K562 (cell line): ENCODE results near the gene CD248. TPM values are rescaled to one million over a fixed set of nuclear protein-coding genes. Genes with fewer than 3 reads are reported as not detected.
A peak's percentile ranks its signal among the peaks of the same experiment; 100 is the strongest.

Experiments used
- CHCHD3 ChIP-seq: fragments of 250-450 bp; sonication (Bioruptor Pico); IDR thresholded peaks from 2 replicates; pipeline ENCODE4 v2.1.2; 2022; ENCODE audit warnings: mild to moderate bottlenecking
- EGR1 ChIP-seq: fragments of 450-650 bp; conservative IDR thresholded peaks from 2 replicates; pipeline ENCODE4 v1.6.1; 2017; ENCODE audit warnings: mild to moderate bottlenecking
- NR2C2 ChIP-seq, 2 experiments: fragments of 200-800 bp in 1 of 2; sonication (Bioruptor generic) in 1 of 2; sonication (generic) in 1 of 2; formaldehyde crosslinking in 1 of 2; IDR thresholded peaks; 2 replicates each; pipeline versions ENCODE4 v1.6.1 to v1.8.0; 2016 to 2022; ENCODE audit warnings: mild to moderate bottlenecking in 1 of 2, missing compliant biosample characterization in 1 of 2, missing genetic modification characterization in 1 of 2, missing genetic modification reagents in 1 of 2
- ZNF224 ChIP-seq: sonication (generic); formaldehyde crosslinking; IDR thresholded peaks from 2 replicates; pipeline ENCODE4 v1.8.0; 2022; ENCODE audit warnings: mild to moderate bottlenecking, missing genetic modification reagents
- ZNF24 ChIP-seq: fragments of 450-650 bp; IDR thresholded peaks from 2 replicates; pipeline ENCODE4 v1.6.1; 2016
- ZNF253 ChIP-seq: fragments of 250-450 bp; sonication (Bioruptor Pico); conservative IDR thresholded peaks from 2 replicates; pipeline ENCODE4 v1.6.1; 2021; ENCODE audit warnings: mild to moderate bottlenecking
- ZNF586 ChIP-seq: fragments of 450-650 bp; formaldehyde crosslinking; conservative IDR thresholded peaks from 2 replicates; pipeline ENCODE4 v1.4.0; 2020; ENCODE audit warnings: mild to moderate bottlenecking, moderate library complexity
- polyA plus RNA-seq, 8 experiments: library from polyadenylated mRNA; depleted of rRNA in 4 of 8; stranded (reverse) in 5 of 8; unstranded in 3 of 8; fragments of >200 nt; fragmentation: Nextera tagmentation in 2 of 8; fragmentation: Illumina TruSeq in 1 of 8; extraction: Ambion mirVana in 2 of 8; extraction: Trizol in 1 of 8; gene quantifications; 2 replicates each; pipeline versions ENCODE4 v1.2.1 to v1.2.3, GENCODE V29; 2011 to 2014; ENCODE audit warnings: inconsistent platforms in 1 of 8, missing spikeins in 1 of 8
- total RNA-seq, 7 experiments: library from RNA; depleted of rRNA in 6 of 7; stranded (reverse); fragments of >200 nt in 6 of 7; fragmentation: Illumina TruSeq in 2 of 7; extraction: Trizol in 2 of 7; gene quantifications; 2 replicates each; pipeline versions ENCODE4 v1.2.1 to v1.2.3, GENCODE V29; 2011 to 2021; ENCODE audit warnings: low replicate concordance in 1 of 7
- TF ChIP-seq, protein P1 (sequence below), 2 experiments: fragments of 450-650 bp in 1 of 2; sonication (generic) in 1 of 2; formaldehyde crosslinking in 1 of 2; IDR thresholded peaks; 2 replicates each; pipeline versions ENCODE4 v1.7.1 to v1.9.0; 2016 to 2022; ENCODE audit warnings: inconsistent platforms in 1 of 2, mild to moderate bottlenecking in 1 of 2, missing genetic modification reagents in 1 of 2
- TF ChIP-seq, protein P2 (sequence below): sonication (generic); formaldehyde crosslinking; IDR thresholded peaks from 2 replicates; pipeline ENCODE4 v1.8.1; 2022; ENCODE audit warnings: missing genetic modification reagents
- TF ChIP-seq, protein P3 (sequence below): fragments of 450-650 bp; formaldehyde crosslinking; conservative IDR thresholded peaks from 2 replicates; pipeline ENCODE4 v1.4.0; 2022; ENCODE audit warnings: mild to moderate bottlenecking, missing genetic modification characterization

CD248 gene
- total and polyA plus RNA-seq, 9 of the 15 experiments (the other 6 are each of a cell fraction or from before 2014, with no cell fraction given) = 0.09 TPM; not detected in 8

DNA sequence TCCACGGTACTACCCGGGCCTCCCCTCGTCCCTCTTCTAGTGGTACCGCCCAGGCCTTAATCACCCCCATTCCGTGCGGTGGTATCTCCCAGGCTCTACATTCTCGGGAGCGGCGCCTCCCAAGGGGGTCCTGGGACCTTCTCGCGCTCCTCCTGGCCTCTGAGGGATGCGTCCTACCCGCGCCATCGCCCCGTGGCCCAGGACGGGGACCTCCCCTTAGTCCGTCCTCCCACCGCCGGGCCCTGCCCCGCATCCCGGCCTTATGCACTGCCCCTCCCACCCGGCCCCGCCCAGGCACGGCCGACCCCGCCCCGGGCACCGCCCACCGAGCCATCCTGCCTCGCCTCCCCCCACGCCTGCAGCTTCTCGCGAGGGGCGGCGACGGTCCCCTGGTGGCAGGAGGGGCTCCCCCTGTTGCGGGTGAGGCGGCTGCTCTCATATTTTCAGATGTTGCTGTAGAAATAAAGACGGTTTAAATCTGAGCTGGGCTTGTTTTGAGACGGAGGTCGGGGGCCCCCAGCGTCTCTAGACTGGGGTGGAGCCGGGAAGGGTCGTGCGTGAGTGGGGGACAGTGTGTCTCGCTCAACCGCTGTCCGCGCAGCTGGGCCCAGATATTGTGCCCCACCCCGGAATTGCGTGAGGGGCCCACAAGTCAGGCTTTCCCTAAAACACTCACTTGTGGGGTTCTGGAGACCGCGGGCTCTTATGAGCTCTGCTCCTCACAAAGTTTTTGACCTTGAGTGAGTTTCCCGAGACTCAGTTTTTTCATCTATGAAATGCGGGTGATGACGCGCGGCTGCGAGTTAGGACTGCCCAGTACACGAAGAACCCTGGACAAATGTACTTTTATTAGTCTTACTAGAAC, 49.2 kb downstream of the CD248 start (continued):
- TF ChIP-seq, protein P1, sequence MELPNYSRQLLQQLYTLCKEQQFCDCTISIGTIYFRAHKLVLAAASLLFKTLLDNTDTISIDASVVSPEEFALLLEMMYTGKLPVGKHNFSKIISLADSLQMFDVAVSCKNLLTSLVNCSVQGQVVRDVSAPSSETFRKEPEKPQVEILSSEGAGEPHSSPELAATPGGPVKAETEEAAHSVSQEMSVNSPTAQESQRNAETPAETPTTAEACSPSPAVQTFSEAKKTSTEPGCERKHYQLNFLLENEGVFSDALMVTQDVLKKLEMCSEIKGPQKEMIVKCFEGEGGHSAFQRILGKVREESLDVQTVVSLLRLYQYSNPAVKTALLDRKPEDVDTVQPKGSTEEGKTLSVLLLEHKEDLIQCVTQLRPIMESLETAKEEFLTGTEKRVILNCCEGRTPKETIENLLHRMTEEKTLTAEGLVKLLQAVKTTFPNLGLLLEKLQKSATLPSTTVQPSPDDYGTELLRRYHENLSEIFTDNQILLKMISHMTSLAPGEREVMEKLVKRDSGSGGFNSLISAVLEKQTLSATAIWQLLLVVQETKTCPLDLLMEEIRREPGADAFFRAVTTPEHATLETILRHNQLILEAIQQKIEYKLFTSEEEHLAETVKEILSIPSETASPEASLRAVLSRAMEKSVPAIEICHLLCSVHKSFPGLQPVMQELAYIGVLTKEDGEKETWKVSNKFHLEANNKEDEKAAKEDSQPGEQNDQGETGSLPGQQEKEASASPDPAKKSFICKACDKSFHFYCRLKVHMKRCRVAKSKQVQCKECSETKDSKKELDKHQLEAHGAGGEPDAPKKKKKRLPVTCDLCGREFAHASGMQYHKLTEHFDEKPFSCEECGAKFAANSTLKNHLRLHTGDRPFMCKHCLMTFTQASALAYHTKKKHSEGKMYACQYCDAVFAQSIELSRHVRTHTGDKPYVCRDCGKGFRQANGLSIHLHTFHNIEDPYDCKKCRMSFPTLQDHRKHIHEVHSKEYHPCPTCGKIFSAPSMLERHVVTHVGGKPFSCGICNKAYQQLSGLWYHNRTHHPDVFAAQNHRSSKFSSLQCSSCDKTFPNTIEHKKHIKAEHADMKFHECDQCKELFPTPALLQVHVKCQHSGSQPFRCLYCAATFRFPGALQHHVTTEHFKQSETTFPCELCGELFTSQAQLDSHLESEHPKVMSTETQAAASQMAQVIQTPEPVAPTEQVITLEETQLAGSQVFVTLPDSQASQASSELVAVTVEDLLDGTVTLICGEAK (IDR thresholded peaks at IDR 0.05) = peak; percentile 30; the same call in 1 of the 2 replicates
- TF ChIP-seq, protein P1 (CRISPR knock-in tag; IDR thresholded peaks at IDR 0.05) = 0 out of 2 replicates have a peak, but pooled peaks have one; percentile 27
- 0 out of 2 replicates have a peak, but pooled peaks have one; percentile 11 for TF ChIP-seq CHCHD3 (CRISPR knock-in tag)
- TF ChIP-seq, protein P2, sequence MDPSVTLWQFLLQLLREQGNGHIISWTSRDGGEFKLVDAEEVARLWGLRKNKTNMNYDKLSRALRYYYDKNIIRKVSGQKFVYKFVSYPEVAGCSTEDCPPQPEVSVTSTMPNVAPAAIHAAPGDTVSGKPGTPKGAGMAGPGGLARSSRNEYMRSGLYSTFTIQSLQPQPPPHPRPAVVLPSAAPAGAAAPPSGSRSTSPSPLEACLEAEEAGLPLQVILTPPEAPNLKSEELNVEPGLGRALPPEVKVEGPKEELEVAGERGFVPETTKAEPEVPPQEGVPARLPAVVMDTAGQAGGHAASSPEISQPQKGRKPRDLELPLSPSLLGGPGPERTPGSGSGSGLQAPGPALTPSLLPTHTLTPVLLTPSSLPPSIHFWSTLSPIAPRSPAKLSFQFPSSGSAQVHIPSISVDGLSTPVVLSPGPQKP (CRISPR knock-in tag) = no peak
- TF ChIP-seq ZNF253 (CRISPR knock-in tag) = no peak
- TF ChIP-seq NR2C2 (CRISPR knock-in tag; IDR thresholded peaks at IDR 0.05) = peak; percentile 29; the same call in 1 of the 2 replicates
- TF ChIP-seq NR2C2 (tag; IDR thresholded peaks at IDR 0.05) = no peak
- TF ChIP-seq, protein P3, sequence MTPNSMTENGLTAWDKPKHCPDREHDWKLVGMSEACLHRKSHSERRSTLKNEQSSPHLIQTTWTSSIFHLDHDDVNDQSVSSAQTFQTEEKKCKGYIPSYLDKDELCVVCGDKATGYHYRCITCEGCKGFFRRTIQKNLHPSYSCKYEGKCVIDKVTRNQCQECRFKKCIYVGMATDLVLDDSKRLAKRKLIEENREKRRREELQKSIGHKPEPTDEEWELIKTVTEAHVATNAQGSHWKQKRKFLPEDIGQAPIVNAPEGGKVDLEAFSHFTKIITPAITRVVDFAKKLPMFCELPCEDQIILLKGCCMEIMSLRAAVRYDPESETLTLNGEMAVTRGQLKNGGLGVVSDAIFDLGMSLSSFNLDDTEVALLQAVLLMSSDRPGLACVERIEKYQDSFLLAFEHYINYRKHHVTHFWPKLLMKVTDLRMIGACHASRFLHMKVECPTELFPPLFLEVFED = no peak
- TF ChIP-seq ZNF224 = no peak
- no peak for TF ChIP-seq EGR1
- TF ChIP-seq ZNF586 = no peak
- no peak for TF ChIP-seq ZNF24
